PFSK-1 (cell line): Measurements from ENCODE around the gene GGCX.

Source experiments
- POLR2AphosphoS5 ChIP-seq: IDR thresholded peaks from 2 replicates; pipeline ENCODE4 v1.6.1; 2012; ENCODE audit warnings: low read depth, mild to moderate bottlenecking, control low read depth, low read length, moderate library complexity
- SIN3A ChIP-seq: IDR thresholded peaks from 2 replicates; pipeline ENCODE4 v1.6.1; 2012; ENCODE audit warnings: mild to moderate bottlenecking, low read length, moderate library complexity, borderline replicate concordance; ENCODE audit not compliant: insufficient read depth

GRCh38 chr2:85577386-85578242, 16.3 kb upstream of the GGCX start, which contains the start of gene VAMP8:
- TF ChIP-seq SIN3A (no peak), POLR2AphosphoS5 (no peak)
